Vagina (tissue), 2 donors: ENCODE results near the gene PROX1. TPM values are rescaled to one million over a fixed set of nuclear protein-coding genes. Genes with fewer than 3 reads are reported as not detected.

Source experiments
- DNase-seq, 2 donors: peaks; one replicate each; pipeline ENCODE4 v3.0.0-alpha.2; 2017; ENCODE audit errors: extremely low spot score in 2 of 2
- H3K27ac ChIP-seq: fragments of 200-600 bp; sonication (generic); one replicate; pipeline ENCODE4 v1.5.1; 2019
- H3K27me3 ChIP-seq: fragments of 200-600 bp; sonication (generic); one replicate; pipeline ENCODE4 v1.5.1; 2019
- H3K36me3 ChIP-seq, 2 donors: fragments of 200-600 bp; sonication (generic); one replicate each; pipeline ENCODE4 v1.5.1; 2017 to 2019
- H3K4me1 ChIP-seq: fragments of 200-600 bp; sonication (generic); one replicate; pipeline ENCODE4 v1.5.1; 2019
- H3K4me3 ChIP-seq, 2 donors: fragments of 200-600 bp; sonication (generic); 1 replicate in 1 of 2; 2 replicates in 1 of 2; pipeline ENCODE4 v1.5.1; 2016 to 2019
- H3K9me3 ChIP-seq: fragments of 200-600 bp; sonication (generic); one replicate; pipeline ENCODE4 v1.5.1; 2019
- POLR2A ChIP-seq, 2 donors: fragments of 450-650 bp; IDR thresholded peaks; one replicate each; pipeline ENCODE4 v1.6.1; 2017; ENCODE audit warnings: antibody characterized with exemption in 2 of 2, mild to moderate bottlenecking in 2 of 2, moderate library complexity in 2 of 2
- POLR2AphosphoS5 ChIP-seq, 2 donors: sonication (generic); formaldehyde crosslinking; IDR thresholded peaks; one replicate each; pipeline ENCODE4 v1.9.0; 2017; ENCODE audit warnings: antibody characterized with exemption in 2 of 2, mild to moderate bottlenecking in 2 of 2, low read depth in 1 of 2; ENCODE audit not compliant: insufficient read depth in 1 of 2
- intact Hi-C: fragments of 100-400 bp; cut with DNase I; formaldehyde crosslinking; loops from one replicate; pipeline ENCODE4 v1.15.1; 2023
- total RNA-seq: library from RNA; depleted of rRNA; stranded (reverse); fragments of >200 nt; gene quantifications from one replicate; pipeline ENCODE4 v1.2.3, GENCODE V29; 2016
- TF ChIP-seq, protein P1 (sequence below), 3 experiments: fragments of 450-650 bp in 2 of 3; fragments of 200-600 bp in 1 of 3; sonication (generic) in 1 of 3; IDR thresholded peaks; one replicate each; pipeline ENCODE4 v1.5.1; 2017 to 2019; ENCODE audit warnings: antibody characterized with exemption in 3 of 3, mild to moderate bottlenecking in 2 of 3, moderate library complexity in 2 of 3

Gene PROX1
- total RNA-seq, 1 donor from 2014 or later: 4.7 TPM

DNA sequence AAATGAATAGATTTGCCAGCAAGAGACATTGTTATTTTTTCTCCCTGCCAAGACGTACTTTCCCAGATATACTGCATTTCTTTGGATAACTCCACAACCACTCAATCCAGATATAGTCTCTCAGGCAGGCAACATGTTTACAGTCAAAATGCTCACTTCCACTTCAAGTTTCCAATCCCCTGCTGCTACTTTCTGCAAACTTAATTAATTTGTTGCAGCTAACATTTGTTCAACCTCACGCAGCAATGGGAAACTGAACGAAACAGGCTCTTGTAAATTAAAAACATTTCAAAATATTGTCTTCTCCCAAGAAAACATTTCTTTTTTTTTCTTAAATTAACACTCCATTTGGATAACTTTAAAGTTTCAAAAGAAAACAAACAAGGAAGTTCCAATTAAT is 45.7 kb upstream of the PROX1 start:
- H3K27me3 ChIP-seq: no peaks in the 10 kb centered on the region
- H3K4me1 ChIP-seq: no peaks in the 10 kb centered on the region
- no peak overlapping the region for H3K27ac ChIP-seq
- TF ChIP-seq POLR2A (IDR thresholded peaks at IDR 0.05): no peak
- no peak for TF ChIP-seq POLR2AphosphoS5 (IDR thresholded peaks at IDR 0.05; ENCODE audit: insufficient read depth in 1 of 2, low read depth in 1 of 2)
- TF ChIP-seq, protein P1, sequence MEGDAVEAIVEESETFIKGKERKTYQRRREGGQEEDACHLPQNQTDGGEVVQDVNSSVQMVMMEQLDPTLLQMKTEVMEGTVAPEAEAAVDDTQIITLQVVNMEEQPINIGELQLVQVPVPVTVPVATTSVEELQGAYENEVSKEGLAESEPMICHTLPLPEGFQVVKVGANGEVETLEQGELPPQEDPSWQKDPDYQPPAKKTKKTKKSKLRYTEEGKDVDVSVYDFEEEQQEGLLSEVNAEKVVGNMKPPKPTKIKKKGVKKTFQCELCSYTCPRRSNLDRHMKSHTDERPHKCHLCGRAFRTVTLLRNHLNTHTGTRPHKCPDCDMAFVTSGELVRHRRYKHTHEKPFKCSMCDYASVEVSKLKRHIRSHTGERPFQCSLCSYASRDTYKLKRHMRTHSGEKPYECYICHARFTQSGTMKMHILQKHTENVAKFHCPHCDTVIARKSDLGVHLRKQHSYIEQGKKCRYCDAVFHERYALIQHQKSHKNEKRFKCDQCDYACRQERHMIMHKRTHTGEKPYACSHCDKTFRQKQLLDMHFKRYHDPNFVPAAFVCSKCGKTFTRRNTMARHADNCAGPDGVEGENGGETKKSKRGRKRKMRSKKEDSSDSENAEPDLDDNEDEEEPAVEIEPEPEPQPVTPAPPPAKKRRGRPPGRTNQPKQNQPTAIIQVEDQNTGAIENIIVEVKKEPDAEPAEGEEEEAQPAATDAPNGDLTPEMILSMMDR (IDR thresholded peaks at IDR 0.05): no peak
- H3K36me3 ChIP-seq: no peaks in the 10 kb centered on the region
- intact Hi-C loops: no loop called here
- H3K9me3 ChIP-seq: no peaks in the 10 kb centered on the region
- DNase-seq: no peak
- no peak overlapping the region for H3K4me3 ChIP-seq

DNA sequence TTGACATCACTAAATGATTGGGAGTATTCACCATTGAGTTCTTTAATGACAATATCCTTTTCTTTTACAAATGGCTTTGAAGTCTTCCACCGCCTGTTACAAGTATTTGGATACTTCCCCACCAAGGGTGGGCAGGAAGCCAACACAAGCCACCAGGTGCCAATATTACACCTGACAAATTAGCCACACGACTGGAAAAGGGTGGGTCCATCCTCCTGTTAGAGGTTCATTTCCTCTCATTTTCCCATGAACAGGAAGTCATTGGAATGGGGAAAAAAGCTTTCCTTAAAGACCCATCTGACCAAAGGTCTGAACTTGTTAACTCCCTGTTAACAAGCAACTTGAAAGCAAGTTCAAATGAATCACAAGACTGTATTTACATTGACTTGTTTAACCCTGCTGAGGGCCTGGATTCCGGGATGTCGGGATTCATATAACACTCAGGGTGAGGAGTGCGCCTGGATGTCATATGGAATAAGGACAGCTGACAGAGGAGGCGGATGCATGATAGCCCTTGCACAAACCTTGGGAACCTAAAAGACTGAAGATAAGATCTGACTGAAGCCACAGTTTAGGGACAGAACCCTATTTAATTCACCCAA is 40.5 kb upstream of the PROX1 start:
- Histone ChIP-seq H3K9me3 (no peaks in the 10 kb centered on the region), H3K4me3 (no peak overlapping the region), H3K27me3 (no peaks in the 10 kb centered on the region), H3K27ac (no peak overlapping the region), H3K36me3 (no peaks in the 10 kb centered on the region), H3K4me1 (no peaks in the 10 kb centered on the region)
- intact Hi-C loops: no loop called here
- no peak for DNase-seq
- TF ChIP-seq POLR2AphosphoS5 (IDR thresholded peaks at IDR 0.05; ENCODE audit: insufficient read depth in 1 of 2, low read depth in 1 of 2) (no peak), POLR2A (IDR thresholded peaks at IDR 0.05) (no peak)
- TF ChIP-seq, protein P1 (IDR thresholded peaks at IDR 0.05): no peak

- TF ChIP-seq POLR2A (IDR thresholded peaks at IDR 0.05): no peak
- no peak for TF ChIP-seq POLR2AphosphoS5 (IDR thresholded peaks at IDR 0.05; ENCODE audit: insufficient read depth in 1 of 2, low read depth in 1 of 2)
- TF ChIP-seq, protein P1 (IDR thresholded peaks at IDR 0.05): no peak
- no peak overlapping the region for H3K27ac ChIP-seq
- H3K27me3 ChIP-seq: no peaks in the 10 kb centered on the region
- no peaks in the 10 kb centered on the region for H3K4me1 ChIP-seq
- intact Hi-C loops: no loop called here
- H3K4me3 ChIP-seq: no peak overlapping the region
- H3K9me3 ChIP-seq: no peaks in the 10 kb centered on the region
- no peaks in the 10 kb centered on the region for H3K36me3 ChIP-seq
- no peak for DNase-seq
These were observed 35.9 kb upstream of the PROX1 start for GRCh38 chr1:213951876-213952275.

DNA sequence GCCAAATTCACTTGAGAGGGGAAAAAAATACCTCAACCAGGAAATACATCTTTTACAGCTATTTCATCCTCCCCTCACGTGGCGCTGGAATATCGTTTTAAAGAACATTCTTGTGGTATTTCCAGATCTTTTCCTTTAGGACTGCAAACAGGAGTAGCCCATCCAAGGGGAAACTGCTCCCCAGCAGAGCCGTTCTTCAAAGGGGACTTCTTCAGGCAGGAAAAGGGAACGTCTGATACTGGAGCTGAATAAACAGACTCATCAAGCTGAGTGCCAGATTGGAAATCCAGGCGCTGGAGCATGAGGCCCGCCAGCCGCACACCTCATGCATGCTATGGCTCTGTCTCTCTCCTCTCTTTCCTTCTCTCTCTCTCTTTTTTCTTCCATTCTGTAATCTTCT is 34.0 kb upstream of the PROX1 start:
- Histone ChIP-seq H3K9me3 (no peaks in the 10 kb centered on the region), H3K4me3 (no peak overlapping the region), H3K36me3 (no peaks in the 10 kb centered on the region), H3K27me3 (no peaks in the 10 kb centered on the region), H3K4me1 (no peaks in the 10 kb centered on the region), H3K27ac (no peak overlapping the region)
- intact Hi-C loops: no loop called here
- TF ChIP-seq POLR2A (IDR thresholded peaks at IDR 0.05): no peak
- TF ChIP-seq POLR2AphosphoS5 (IDR thresholded peaks at IDR 0.05; ENCODE audit: insufficient read depth in 1 of 2, low read depth in 1 of 2): no peak
- TF ChIP-seq, protein P1 (IDR thresholded peaks at IDR 0.05): no peak
- no peak for DNase-seq

GRCh38 chr1:213956295-213956770 is 31.4 kb upstream of the PROX1 start:
- Histone ChIP-seq H3K4me3 (no peak overlapping the region), H3K36me3 (no peaks in the 10 kb centered on the region), H3K4me1 (no peaks in the 10 kb centered on the region), H3K27me3 (no peaks in the 10 kb centered on the region), H3K9me3 (no peaks in the 10 kb centered on the region), H3K27ac (no peak overlapping the region)
- DNase-seq: no peak
- TF ChIP-seq POLR2AphosphoS5 (IDR thresholded peaks at IDR 0.05; ENCODE audit: insufficient read depth in 1 of 2, low read depth in 1 of 2) (no peak), POLR2A (IDR thresholded peaks at IDR 0.05) (no peak)
- TF ChIP-seq, protein P1 (IDR thresholded peaks at IDR 0.05): no peak
- intact Hi-C loops: no loop called here
